ENCODE measurements around the gene EIF3CL. TPM values are rescaled to one million over a fixed set of nuclear protein-coding genes. Genes with fewer than 3 reads are reported as not detected.
"Not testable (repeated sequence)": the region's sequence is repeated elsewhere in the genome, so short reads cannot be mapped to it uniquely, and the experiment has no call there.

The EIF3CL gene
- total RNA-seq, 2 donors from 2014 or later: 22.0 to 37.6 TPM

DNA sequence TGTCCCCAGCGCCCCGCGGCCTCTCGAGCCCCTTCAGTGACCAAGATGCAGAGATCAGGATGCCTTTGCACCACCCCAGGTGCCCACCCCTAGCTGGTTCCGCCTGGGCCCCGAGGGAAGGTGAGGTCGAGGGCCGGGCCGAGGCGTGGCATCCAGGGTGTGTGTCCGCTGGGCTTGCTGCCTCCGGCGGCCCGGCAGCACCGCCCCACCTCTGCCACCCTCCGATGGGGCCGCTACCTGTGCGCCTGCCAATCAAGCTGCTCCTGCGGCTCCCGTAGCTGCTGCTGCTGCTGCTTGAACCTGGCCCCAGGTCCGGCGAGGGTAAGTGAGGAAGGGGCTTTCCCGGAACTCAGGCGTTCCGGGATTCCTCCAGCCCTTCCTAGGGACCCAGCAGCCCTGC, 29.4 kb downstream of the EIF3CL start:
- DNase-seq (ENCODE audit: low spot score in 2 of 2); H3K27ac Mint-ChIP-seq; H3K36me3 Mint-ChIP-seq; H3K9me3 Mint-ChIP-seq; ATAC-seq: not testable (repeated sequence)

DNA sequence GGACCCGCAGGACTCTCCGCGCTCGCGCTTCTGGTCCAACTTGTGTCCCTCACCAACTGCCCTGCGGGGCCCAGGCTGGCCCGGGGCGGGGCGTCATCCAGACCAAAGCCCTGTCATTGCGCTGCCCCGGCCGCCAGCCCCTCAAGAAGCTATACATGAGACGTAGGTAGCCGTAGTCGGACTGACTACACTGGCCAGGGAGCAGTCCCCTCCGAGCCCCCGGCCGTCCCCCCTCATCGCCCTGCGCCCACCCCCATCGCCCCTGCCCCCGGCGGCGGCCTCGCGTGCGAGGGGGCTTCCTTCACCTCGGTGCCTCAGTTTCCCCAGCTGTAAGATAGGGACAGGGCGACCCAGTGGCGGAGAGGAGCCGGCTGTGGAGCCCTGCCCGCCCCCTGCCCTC, 35.7 kb downstream of the EIF3CL start:
- not testable (repeated sequence) for DNase-seq (ENCODE audit: low spot score in 2 of 2); ATAC-seq; H3K9me3 Mint-ChIP-seq; H3K27ac Mint-ChIP-seq; H3K36me3 Mint-ChIP-seq

DNA sequence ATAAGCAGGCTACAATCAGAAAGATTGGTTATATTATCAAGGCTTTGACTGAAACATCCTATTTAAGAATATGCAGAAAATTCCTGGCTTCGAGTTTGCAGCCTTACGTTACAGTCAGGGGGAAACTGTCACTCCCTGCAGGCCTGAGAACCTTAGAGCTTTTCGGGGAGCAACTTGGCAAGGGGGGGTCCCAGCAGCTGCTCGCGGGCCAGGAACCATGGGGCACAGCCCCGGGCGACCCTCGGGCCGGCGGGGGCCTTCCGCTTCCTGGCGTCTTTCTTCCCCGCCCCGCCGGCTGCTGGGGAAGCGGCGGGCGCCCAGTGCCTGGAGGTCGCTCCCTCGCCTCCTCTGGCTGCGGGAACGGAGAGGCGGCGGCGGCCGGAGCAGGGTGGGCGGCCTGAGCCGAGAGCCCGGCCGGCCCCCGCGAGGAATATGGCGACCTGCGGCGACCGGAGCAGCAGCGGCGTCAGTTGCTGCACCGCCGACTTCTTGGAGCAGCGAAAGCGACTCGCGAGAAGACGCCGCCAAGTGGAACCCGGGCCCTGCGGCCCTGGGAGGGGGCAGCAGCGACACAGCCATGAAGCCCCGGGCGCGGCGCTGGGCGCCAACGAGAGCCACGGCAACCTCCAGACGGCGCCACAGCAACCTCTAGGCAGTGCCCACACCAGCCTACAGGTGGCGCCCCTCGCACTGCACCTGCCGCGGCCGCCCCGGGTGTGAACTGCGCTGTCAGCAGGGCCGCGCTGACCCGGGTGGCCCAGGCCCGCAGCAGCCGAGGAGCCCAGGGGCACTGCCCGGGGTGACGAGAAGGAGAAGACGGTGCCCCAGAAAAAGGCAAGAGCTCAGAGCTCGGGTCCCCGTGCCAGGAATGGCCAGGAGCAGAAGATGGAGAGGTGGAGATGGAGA, 39.1 kb downstream of the EIF3CL start:
- DNase-seq (ENCODE audit: low spot score in 2 of 2) (peak; percentile 26 to 57), ATAC-seq (peak; percentile 97 to 99)
- not testable (repeated sequence) for H3K36me3 Mint-ChIP-seq, H3K27ac Mint-ChIP-seq, H3K9me3 Mint-ChIP-seq

DNA sequence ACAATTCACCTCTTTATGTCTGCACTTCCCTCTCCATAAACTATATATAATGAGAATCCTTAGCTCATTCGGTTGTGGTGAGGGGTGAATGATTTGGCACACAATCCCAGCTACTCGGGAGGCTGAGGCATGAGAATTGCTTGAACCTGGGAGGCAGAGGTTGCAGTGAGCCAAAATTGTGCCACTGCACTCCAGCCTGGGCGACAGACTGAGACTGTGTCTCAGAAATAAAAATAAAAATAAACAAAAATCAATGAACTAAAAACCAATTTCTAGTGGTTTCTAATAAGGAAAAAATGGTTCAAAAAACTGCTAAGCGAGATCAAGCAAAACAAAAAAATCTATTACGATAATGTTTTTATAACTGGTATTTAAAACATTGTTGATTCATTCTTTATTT, 40.2 kb downstream of the EIF3CL start, which contains the start of gene NPIPB6:
Gene NPIPB6, minus strand, starts transcription at position 101 of the 400 bp plus-strand sequence. CDS start 686 bp downstream, outside the sequence.
- ATAC-seq; H3K36me3 Mint-ChIP-seq; H3K9me3 Mint-ChIP-seq; H3K27ac Mint-ChIP-seq; DNase-seq (ENCODE audit: low spot score in 2 of 2): not testable (repeated sequence)

DNA sequence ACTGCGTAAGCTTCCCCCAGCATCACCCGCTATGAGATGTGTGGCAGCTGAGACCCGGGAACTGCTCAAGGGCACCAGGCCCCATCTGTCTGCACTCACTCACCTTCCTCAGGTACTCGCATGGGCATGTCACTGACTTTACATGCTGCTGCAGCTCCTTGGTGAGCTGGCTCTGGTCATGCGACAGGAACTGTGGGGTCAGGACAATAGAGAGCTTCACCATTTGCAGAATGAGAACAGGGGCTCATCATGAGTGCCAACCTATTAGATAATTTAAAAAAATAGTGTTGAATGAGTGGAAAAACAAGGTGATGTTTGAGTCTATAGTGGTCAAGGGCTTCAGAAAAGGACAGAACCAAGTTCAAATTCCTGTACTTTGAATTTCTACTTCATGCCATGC, 41.0 kb downstream of the EIF3CL start:
- H3K9me3 Mint-ChIP-seq; H3K36me3 Mint-ChIP-seq; ATAC-seq; H3K27ac Mint-ChIP-seq; DNase-seq (ENCODE audit: low spot score in 2 of 2): not testable (repeated sequence)

DNA sequence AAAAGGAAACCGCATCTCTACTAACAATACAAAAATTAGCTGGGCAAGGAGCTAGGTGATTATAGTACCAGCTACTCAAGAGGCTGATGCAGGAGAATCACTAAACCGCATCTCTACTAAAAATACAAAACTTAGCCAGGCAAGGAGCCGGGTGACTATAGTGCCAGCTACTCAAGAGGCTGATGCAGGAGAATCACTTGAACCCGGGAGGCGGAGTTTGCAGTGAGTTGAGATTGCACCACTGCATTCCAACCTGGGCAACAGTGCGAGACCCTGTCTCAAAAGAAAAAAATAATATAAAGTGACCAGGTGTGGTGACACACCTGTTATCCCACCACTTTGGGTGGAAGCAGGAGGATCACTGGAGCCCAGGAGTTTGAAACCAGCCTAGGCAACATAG, 65.4 kb downstream of the EIF3CL start:
- not testable (repeated sequence) for H3K36me3 Mint-ChIP-seq; H3K9me3 Mint-ChIP-seq; H3K27ac Mint-ChIP-seq; DNase-seq (ENCODE audit: low spot score in 2 of 2); ATAC-seq

DNA sequence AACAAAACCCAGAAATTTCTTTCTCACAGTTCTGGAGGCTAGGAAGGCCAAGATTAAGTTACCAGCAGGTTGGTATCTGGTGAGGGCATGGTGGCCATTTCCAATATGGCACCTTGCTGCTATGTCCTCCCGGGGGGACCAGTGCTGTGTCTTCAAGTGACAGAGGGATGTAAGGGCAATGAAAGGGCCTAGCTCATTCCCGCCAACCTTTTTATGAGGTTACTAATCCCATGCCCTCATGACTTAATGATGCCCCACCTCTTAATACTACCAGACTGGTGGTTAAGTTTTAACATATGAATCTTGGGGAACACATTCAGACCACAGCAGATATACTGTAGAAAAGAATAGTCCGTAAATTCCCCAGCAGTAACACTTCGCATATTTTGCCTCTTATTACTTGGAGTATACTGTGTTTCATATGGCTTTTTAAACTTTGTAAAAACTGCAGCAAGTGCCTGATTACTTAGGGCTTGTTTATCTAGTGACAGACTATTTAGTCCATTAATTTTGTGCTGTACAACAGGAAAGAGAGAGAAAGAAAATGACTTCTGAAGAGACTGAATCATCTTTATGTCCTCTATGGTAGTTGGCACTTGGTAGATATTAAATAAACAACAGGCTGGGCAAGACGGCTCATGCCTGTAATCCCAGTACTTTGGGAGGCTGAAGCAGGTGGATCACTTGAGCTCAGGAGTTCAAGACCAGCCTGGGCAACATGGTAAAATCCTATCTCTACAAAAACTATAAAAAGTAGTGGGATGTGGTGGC, 66.5 kb downstream of the EIF3CL start:
- H3K36me3 Mint-ChIP-seq; DNase-seq (ENCODE audit: low spot score in 2 of 2); H3K27ac Mint-ChIP-seq; H3K9me3 Mint-ChIP-seq; ATAC-seq: not testable (repeated sequence)

DNA sequence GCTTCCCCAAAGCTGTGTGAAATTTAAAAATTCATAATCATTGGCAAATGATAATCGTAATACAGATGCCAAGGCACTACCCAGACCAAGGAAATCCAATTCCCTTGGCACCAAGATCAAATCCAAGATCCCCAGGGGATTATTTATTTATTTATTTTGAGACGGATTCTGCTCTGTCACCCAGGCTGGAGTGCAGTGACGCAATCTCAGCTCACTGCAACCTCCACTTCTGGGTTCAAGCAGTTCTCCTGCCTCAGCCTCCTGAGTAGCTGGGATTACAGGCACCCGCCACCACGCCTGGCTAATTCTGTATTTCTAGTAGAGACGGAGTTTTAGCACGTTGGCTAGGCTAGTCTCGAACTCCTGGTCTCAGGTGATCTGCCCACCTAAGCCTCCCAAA, 68.0 kb downstream of the EIF3CL start:
- not testable (repeated sequence) for DNase-seq (ENCODE audit: low spot score in 2 of 2); H3K9me3 Mint-ChIP-seq; ATAC-seq; H3K36me3 Mint-ChIP-seq; H3K27ac Mint-ChIP-seq

DNA sequence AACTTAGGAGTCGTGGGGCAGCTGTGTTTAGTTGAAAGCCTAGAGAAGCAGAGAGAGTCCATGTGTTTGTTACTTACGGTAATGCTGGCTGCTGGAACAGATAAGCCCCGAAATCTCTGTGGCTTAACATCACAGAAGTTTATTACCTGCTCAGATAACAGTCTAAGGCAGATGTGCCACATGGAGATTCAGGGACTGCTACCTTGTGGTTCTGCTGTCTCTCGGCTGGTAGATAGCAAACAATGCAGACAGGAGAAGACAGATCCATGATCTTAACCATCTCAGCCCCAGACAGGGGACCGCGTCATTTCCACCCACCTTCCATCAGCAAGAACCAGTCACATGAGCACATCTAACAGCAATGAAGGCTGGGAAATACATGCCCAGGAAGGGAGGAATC, 71.0 kb downstream of the EIF3CL start:
- H3K9me3 Mint-ChIP-seq; H3K27ac Mint-ChIP-seq; H3K36me3 Mint-ChIP-seq; ATAC-seq; DNase-seq (ENCODE audit: low spot score in 2 of 2): not testable (repeated sequence)

DNA sequence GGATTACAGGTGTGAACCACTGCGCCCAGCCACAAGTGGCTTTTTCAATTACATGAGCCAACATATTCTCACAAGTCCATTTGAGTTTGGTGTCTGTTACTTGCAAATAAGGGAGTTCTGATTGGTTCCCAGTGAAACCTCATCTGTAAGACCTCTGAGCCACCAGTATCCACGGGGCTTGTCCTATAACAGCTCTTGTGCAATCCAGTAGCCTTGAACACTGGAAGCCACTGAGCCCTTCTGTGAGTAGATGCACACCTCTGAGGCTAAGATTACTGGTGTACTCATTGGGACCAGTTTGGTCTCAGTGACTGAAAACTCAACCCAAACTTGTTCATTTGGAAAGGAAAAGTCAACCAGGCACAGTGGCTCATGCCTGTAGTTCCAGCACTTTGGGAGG, 72.7 kb downstream of the EIF3CL start:
- not testable (repeated sequence) for H3K9me3 Mint-ChIP-seq; H3K36me3 Mint-ChIP-seq; DNase-seq (ENCODE audit: low spot score in 2 of 2); H3K27ac Mint-ChIP-seq
- peak; percentile 23 to 47 for ATAC-seq

DNA sequence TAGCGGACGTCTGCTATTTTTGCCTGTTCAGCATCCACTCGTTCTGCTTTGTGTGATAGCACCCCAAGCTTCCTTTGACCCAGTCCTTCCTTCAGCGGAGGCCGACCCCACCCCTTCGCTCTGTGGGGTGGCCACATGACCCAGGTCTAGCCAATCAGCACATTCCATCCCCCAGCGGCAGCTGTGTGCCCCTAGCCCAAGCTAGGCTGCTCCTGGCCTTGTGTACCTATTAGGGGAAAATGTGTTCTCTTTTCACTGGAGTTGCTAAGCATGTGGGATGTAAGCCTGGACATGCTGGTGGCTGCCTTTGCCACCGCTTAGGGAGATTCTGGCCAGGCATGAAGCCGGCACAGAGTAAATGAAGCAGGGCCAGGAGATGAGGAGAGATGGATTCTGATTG, 73.4 kb downstream of the EIF3CL start:
- not testable (repeated sequence) for H3K27ac Mint-ChIP-seq; DNase-seq (ENCODE audit: low spot score in 2 of 2); H3K9me3 Mint-ChIP-seq; H3K36me3 Mint-ChIP-seq
- ATAC-seq: peak; percentile 77 to 86

Other genes starting within 250 kb of the EIF3CL start
- gene XPO6, start 191.9 kb downstream of the EIF3CL start, total RNA-seq: 100 to 1,000 TPM; 204 to 278 TPM
- gene SBK1, start 111.3 kb downstream of the EIF3CL start, total RNA-seq: 1 to 10 TPM; 2.0 to 4.2 TPM
- gene NPIPB6, start 40.3 kb downstream of the EIF3CL start, total RNA-seq: 1 to 10 TPM; 2.3 to 5.2 TPM
- gene NPIPB7, start 68.5 kb upstream of the EIF3CL start, total RNA-seq: under 1 TPM in 1 of 2 donors, not detected in 1; 0.19 TPM
- 10 to 100 TPM; 19.3 to 25.8 TPM for gene CLN3, start 88.2 kb upstream of the EIF3CL start, total RNA-seq
- 1 to 10 TPM in 1 of 2 donors, under 1 TPM in 1; 0.93 to 2.9 TPM for gene APOBR, start 90.8 kb upstream of the EIF3CL start, total RNA-seq
- not detected for gene IL27, start 103.0 kb upstream of the EIF3CL start, total RNA-seq
- gene NUPR1, start 135.1 kb upstream of the EIF3CL start, total RNA-seq: not detected
- 10 to 100 TPM; 10.7 to 22.1 TPM for gene SGF29, start 150.1 kb upstream of the EIF3CL start, total RNA-seq
- under 1 TPM; 0.30 to 0.54 TPM for gene SULT1A2, start 193.2 kb upstream of the EIF3CL start, total RNA-seq
- gene SULT1A1, start 206.2 kb upstream of the EIF3CL start, total RNA-seq: 10 to 100 TPM in 1 of 2 donors, 1 to 10 TPM in 1; 8.2 to 15.6 TPM
- gene NPIPB8, start 234.2 kb upstream of the EIF3CL start, total RNA-seq: under 1 TPM in 1 of 2 donors, not detected in 1; 0.36 TPM